ENCODE data around the gene ARHGAP5.

ARHGAP5 gene

DNA sequence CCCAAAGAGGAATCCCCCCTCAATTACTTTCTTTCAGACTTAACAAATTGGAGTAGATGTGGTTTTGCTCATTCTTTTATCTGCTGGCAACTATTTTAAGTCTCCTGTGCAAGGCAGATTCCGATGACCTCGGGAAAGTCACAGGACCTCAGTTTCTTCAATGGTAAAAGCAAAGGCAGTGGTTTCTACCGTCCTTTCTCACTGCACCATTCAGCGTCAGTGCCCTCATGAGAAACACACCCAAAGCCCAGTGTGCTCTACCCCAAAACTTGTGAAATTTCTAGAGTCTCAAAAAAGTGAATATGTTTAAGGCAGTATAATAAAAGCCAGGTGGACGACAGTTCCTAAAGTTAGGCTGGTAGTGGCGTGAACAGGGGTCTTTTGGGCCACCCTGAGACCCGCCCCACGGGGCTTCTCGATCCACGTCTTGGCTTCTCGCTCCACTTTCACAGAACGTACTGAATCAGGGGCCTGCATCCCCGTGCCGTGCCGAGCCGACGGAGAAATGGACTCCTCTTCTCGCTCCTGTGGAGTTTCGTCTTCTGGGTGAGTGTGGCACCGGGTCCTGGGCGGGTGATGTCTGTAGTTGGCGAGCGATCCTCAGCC, 1.3 kb upstream of the ARHGAP5 start:
- peak in 2 of 4 experiments; percentile 19 to 26 for DNase-seq

DNA sequence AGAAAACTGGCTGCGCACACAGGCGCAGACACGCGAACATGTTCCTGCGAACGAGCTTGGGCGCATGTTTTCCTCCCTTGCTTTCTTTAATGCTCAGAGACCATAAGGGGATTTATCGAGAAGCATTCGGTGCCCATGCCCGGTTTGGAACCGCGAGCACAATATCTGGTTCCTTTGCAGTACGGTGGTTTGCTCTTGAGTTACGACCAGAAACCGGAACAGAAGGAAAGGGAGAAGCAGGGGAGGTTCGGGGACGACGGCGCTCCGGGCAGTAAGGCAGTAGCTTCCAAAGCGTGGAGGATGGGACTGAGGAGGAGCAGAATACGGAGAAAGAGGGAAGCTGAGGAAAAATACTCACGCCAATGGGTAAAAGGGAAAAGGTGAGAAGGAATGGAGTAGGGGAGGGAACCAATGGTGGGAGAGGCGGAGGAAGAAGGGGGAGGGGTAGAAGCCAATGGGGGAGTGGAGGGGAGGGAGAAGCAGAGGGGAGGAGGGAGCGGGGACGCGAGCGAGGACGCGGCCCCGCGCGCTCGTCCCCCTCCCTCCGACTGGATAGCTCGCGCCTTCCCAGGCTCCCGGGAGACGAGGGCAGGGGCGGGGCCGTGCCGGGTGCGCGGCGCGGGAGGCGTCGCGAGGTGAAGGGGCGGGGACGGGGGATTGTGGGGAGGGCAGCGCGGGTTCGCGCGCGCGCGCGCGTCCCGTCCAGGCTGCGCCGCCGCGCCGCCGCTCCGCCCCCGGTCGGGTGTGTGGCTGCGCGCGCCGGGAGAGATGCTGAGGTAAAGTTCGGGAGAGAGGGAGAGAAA, 625 bp upstream of the ARHGAP5 start:
- DNase-seq, result peak; percentile 51 to 66 (median 63)

DNA sequence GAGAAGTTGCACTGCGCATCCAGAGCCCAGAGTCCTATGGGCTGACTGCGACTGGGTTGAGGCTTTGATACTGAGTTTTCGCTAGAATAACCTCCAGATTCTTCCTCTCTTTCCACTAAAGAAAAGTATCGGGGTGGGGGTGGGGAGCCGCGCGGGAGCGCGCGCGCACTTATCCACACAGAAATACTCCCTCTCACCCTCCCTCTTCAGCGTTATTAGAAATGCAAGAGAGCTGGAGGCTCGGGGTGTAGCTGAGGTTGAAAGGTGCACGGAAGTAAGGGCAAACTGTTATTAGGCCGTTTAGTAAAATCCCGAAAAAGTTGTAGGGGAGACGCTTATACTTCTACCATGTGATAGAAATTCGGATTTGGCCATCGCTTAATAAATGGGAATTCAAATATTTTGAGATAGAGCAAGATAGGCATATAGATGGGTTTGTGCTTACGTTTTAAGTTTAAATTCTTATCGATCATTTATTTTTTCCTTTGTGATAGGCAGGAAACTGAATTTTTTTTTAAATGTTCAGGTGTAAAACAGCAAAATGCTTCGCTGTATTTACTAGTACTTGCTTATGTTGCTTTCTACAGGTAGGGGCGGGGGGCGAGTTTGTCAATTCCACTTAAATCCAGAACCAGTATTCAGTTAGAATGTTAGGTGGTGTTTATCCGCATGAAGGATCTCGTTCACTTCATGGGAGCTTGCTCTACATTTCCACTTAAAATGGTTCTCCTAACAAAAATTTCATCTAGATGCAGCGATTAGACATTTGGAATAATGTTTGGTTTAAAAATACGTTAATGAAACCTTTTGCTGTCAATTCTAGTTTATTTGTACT, 1.1 kb downstream of the ARHGAP5 start:
- peak in 1 of 4 experiments; percentile 3 for DNase-seq

DNA sequence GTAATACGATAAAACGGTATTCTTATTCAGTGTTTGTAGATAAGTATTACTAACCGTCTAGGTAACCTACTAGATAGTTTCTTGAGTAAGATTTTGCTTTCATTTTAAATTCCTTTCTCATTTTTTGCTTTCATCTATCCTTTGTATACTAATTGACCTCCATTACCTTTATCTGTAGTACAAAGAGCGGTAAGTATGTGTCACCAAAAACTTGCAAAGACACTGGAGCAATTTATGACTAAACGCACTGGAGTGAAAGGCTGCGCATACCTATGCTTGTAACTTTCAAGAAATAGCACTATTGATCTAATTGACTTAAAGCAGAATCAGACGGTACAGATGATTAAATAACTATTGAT, 1.7 kb downstream of the ARHGAP5 start:
- no peak for DNase-seq

DNA sequence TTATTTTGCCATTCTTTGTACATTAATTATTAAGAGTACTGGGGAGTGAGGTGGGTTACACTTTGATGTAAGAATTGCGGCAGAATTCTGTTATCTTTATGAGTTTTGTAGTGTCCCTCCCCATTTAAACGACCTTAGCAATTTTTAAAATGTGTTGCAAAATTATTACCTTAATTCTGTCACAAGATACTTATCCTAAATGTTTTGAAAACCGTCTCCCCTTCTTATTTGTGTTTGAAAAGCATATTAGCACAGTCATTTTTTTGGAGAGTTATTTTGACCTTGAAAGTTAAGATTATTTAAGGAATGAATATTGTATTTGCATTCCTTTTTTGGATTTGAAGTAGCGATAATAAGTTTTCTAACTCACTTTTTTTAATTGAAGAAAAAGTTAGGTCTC, 2.2 kb downstream of the ARHGAP5 start:
- DNase-seq, result no peak

DNA sequence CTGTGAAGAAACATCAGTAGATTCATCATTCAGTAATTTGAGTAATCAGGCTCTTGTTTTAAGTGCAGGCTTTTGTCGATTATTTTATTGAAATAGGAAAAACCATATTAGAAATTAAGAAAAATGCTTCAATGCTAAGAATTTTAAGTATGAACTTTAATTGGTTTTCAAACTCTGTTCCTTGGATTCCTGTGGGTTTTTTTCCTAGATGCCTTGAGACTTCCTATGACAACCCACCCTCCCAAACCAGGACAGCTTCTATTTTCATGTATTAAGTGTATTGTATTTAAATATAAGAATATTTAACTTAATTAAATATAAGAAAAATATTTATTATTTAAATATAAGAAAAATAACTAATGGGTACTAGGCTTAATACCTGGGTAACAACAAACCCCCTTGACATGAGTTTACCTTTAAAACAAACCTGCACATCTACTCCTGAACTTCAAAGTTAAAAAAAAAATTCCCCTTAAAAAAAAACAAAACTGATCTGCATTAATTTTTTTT, 3.0 kb downstream of the ARHGAP5 start:
- DNase-seq, result no peak

DNA sequence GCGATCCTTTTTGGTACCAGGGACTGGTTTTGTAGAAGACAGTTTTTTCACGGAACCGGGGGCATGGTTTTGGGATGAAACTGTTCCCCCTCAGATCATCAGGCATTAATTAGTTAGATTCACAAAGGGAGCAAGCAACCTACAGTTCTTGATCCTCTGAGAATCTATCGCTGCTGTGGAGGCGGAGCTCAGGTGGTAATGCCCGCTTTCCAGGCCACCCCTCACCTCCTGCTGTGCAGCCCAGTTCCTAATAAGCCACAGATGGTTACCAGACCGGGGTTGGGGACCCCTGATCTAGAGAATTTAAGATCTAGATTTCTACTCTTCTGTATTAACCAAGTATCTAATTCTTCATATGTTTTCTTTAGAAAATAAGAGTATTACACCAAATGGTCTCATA, 4.8 kb downstream of the ARHGAP5 start:
- no peak for DNase-seq

DNA sequence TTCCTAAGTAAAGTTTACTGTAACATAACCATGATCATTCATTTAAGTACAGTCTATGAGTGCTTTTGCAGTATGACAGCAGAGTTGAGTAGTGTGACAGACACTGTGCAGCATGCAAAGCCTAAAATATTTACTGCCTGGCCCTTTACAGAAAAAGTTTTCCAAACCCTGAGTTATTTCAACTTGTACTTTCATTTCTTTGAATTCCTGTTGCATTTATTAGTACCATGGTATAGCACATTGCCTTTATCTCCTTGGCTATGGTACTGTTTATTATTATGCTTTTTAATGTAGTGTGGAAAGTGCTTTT, 6.2 kb downstream of the ARHGAP5 start:
- no peak for DNase-seq

DNA sequence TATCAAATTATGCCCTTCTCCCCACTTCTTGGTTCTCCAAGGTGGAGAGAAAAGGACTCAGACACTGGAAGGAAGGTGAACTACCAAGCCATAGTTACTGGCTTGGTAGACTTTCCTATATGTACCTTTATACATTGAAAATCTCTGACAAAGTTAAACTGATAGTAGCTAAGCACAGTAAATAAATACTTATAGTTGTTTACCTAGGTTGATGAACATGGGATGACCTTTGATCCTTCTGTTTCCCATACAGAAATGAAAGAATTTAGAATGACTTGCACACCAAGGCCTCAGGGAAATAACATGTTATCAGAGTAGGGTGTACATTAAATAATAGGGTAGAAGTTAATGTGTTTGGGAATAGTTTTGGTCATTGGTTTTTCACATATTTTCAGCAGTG, 6.7 kb downstream of the ARHGAP5 start:
- DNase-seq, result no peak

DNA sequence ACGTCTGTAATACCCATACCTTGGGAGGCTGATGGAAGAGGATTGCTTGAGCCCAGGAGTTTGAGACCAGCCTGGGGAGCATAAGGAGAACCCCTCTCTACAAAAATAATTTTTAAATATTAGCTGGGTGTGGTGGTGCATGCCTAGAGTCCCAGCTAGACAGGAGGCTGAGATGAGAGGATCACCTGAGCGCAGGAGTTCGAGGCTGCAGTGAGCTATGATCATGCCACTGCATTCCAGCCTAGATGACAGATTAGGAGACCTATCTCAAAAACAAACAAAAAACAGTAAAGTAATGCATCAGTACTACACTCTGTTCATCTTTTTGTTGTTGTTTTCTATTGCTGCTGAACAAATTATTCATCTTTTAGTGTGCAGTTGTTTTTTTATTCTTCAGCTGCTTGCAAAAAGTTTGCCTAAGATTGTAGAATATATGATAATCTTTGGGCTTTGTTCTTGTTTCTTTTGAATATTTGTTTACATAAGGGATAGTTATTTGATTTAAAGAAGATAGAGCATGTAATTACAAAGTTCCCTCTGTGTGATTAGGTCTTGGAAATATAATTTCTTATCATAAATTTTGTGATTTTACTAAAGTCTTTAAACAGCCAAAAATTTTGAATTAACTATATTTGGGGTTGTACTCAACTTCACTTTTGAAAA, 8.2 kb downstream of the ARHGAP5 start:
- no peak for DNase-seq

DNA sequence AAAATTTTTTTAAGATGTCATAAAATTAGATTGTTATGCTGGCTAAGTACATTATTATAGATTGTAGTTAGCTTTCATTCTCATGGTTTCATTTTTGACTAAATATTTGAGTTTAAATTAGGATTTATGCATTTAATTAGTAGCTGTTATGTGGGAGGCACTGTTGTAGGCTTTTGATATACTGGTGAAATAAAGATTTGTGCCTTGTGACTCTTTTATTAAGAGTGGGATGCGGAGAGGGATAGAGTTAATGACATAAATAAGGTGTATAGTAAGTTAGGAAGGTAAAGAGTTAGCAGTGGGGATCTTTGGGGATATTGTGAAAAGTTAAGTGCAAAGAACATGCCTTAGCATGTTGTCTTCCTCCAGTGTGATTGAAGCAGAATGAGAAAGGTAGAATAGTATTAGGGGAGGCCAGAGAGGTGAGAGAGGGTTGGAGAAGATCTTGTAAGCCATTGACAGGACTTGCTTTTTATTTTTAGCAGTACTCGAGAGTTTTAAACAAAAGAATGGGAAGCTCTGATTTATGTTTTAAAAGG, 8.8 kb downstream of the ARHGAP5 start:
- DNase-seq, result no peak

DNA sequence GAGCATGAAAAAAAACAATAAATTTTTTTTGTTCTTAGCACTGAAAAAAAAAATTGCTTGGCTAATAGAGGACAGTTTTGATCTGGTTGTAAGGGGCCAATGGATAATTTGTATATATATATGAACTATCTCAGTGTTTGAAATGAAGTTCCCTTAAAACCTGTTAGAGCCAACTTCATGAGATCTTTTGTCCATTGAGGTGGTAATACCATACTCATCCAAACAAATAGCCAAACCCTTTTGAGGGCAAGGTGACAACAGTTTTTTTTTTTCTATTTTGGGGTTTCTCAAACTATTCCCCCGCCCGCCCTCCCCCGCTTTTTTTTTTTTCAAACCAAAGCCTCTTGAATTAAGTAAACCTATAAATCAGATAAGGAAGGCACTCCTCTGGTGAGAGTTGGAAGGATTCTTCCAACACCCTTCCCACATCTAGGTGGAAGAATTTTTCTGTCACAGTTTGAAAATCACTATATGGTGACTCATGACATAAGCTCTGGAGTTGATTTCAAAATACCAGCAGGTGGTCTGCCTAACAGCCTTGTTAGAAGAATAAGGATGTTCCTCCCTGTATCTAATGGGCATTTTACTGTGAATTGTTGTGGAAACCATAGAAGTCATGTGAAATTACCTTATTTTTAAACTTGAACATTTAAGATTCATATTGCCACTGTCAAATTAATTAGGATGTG, 10.2 kb downstream of the ARHGAP5 start:
- no peak for DNase-seq

DNA sequence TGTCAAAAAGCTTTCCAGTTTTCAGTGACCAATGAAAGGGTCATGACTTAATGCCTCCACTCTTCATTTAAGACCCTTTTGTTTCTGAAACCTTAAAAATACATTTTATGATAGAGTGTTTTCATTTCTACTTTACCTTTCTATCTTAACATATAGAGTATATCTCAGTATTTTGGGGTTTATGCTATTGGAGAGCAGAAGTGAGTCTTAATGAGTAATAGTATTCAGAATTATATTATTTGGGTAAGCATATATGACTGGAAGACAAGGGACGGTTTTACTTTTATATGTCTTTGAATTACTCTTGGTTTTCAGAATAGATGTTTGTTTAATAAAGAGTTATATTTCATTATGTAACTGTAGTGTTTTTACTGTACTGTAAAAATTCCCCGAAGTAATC, 10.8 kb downstream of the ARHGAP5 start:
- no peak for DNase-seq

DNA sequence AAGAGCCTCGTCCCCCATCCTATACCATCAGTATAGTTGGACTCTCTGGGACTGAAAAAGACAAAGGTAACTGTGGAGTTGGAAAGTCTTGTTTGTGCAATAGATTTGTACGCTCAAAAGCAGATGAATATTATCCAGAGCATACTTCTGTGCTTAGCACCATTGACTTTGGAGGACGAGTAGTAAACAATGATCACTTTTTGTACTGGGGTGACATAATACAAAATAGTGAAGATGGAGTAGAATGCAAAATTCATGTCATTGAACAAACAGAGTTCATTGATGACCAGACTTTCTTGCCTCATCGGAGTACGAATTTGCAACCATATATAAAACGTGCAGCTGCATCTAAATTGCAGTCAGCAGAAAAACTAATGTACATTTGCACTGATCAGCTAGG, 13.6 kb downstream of the ARHGAP5 start:
- no peak for DNase-seq

DNA sequence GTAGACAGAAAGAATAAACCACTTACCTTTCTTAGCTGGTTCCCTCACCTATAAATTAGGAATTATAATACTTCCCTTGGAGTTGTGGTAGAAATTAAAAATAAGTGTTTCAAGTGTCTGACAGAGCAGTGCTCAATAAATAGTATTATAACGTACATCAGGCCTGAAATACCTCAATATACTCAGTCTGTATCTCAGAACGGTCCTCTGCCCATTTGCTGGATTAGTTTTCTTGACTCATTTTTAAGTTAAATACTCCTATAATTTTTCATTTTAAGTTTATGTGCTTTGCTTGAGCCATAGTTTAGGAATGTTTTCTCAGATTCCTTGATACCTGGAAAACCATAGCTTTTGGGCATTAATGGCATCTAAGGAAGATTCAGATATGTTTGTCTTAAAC, 22.4 kb downstream of the ARHGAP5 start:
- DNase-seq, result no peak

DNA sequence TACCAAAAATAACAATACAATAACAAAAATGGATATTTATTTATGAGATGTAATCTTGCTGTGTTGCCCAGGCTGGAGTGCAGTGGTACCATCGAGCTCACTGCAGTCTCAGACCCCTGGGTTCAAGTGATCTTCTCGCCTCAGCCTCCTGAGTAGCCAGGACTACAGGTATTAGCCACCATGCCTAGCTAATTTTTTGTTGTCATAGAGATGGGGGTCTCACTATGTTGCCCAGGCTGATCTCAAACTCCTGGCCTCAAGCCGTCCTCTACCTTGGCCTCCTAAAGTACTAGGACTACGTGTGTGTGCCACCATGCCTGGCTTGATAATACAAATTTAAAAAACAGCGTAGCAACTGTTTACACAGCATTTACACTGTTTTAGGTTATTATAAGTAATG, 23.1 kb downstream of the ARHGAP5 start:
- DNase-seq, result no peak

DNA sequence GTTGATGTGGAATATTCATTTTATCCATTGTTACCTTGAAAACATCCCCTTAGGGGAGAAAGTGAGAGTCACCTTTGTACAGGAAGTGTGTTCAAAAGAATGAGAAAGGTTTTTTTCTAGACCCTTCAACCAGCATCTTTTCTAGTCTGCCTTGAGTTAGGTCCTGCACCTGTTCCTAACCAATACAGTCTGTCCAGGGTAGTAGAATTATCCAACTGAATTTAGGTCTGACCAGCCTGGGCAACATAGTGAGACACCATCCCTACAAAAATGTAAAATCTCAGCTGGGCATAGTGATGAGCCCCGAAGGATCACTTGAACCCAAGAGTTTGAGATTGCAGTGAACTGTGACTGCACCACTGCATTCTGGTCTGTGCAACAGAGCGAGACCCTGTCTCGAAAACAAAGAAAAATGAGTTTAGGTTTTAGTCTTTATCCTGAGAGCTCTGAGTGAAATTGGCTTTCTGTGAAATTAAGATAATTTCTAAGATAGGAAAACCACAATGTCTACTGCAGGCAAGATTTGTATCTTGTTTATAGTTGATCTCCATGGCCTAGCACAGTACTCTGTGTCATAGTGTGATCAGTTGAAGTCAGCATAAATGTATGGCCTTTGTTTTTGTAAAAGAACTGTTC, 25.2 kb downstream of the ARHGAP5 start:
- DNase-seq, result no peak

DNA sequence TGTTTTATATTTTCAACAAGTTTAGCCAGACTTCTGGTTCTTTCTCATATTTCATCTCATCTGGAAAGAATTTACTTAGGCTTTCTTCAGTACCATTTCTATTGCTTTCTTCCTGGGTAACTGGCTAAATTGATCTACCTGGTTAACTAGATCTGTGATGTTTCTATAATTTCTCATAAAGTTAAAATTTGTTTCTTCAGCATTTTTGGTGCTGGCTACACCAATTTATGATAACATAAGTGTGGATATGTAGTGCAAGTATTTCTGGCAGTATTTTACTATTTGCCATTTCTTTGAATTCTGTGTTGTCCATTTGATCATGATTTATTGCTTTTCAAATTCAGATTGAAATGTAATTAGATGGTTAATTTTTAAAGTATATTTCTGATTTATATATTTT, 25.9 kb downstream of the ARHGAP5 start:
- DNase-seq, result no peak

DNA sequence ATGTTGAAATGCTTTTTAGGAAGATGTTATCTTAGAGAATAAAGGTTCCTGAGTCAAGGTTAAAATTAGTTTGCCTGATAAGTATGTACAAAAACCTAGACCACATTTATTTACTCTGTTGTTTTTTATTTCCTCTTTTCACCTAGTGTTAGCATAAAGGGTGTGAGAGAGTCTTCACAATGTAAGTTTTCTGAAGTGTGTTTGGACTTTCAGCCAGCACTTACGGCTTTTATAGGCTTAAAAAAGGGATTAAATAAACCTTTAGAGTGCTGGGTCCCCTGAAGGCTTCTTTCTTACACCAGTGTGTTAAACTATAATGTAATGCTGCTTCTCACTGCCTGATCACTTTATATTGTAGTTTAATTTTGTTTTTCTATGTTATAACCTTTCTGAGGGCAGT, 27.2 kb downstream of the ARHGAP5 start:
- no peak for DNase-seq

DNA sequence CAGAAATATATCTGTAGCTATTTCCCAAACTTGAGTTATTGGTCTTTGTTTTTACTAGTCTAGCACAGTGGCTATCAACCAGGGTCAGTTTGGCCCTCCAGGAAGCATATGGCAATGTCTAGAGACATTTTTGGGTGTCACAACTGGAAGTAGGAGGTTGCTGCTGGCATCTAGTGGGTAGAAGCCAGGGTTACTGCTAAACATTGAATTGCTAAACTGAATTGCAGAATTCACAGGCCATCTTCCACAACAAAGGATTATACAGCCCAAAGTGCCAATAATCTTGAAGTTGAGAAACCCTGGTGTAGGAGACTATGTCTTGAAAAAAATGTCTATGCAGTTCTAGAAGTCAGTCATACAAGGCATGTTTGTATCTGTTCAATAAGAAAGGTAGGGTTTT, 27.7 kb downstream of the ARHGAP5 start:
- no peak for DNase-seq

DNA sequence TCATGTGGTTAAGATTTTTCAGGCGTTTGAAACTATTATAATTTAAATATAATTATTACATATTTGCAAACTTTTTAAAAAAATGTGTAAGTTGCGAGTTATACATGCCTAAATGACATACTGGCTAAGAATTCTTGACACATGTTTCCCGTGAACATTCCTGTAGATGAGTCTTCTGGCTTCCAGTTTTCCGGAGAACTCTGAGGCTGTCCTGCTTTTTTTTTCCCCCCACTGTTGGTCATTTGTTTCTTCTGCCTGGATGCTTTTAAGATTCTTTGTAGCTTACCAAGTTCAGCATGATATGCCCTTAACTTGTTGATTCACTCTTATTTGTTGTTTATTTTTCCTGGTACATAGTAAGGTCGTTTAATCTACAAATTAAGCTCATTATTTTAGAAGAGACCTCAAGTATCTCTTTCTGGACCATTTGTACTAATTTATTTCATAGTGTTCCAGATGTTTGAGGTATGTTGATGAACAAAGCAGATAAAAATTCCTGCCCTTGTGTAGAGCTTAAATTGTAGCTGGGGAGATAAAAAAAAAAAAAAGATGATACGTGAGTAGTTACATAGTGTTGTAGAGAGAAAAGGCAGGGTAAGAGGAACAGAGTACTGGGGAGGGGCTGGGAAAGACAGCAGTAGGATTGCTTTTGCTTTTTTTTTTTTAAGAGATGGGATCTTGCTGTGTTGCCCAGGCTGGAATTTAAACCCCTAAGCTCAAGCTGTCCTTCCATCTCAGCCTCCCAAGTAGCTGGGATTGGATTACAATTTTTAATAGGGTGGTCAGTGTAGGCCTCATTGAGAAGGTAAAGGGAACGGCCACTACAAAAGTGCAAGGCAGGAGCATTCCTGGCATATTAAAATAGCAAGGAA, 32.8 kb downstream of the ARHGAP5 start:
- no peak for DNase-seq

Measured in activated CD4-positive, CD25-positive, alpha-beta regulatory T cell (primary cell).